Limb (tissue), 2 donors: Measurements from ENCODE around the gene PRKRIP1.
"Not testable (repeated sequence)": the region's sequence is repeated elsewhere in the genome, so short reads cannot be mapped to it uniquely, and the experiment has no call there.

Source experiments
- DNase-seq, 2 donors: peaks; one replicate each; pipeline ENCODE4 v3.0.0-alpha.2; 2016; ENCODE audit errors: extremely low spot score in 2 of 2

Gene PRKRIP1

DNA sequence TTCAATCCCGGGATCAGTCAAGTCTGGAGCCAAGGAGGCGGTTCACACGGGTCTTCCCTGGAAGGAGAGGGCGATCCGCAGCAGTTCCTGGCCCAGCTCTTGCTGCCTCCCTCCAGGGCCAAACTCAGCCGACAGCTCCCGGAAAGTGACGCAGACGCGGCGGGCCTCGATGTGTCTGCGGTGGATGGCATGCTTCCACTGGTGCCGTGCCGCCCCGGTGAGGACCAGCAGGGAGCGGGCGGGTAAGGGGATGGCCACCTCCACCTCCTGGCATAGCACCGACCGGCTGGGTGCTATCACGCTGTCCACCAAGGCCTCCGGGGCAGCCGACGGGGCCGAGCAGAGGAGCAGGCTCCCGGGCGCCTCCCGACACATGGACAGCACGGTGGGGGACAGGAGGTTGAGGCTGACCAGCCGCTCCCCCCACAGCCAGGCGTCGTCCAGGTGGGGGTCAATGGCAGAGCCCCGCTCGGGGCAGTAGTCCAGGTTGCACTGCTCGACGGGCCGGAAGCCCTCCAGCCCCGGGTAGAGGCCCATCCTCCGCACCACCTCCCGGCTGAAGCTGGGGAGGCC is 61.3 kb downstream of the PRKRIP1 start:
- DNase-seq = no peak

DNA sequence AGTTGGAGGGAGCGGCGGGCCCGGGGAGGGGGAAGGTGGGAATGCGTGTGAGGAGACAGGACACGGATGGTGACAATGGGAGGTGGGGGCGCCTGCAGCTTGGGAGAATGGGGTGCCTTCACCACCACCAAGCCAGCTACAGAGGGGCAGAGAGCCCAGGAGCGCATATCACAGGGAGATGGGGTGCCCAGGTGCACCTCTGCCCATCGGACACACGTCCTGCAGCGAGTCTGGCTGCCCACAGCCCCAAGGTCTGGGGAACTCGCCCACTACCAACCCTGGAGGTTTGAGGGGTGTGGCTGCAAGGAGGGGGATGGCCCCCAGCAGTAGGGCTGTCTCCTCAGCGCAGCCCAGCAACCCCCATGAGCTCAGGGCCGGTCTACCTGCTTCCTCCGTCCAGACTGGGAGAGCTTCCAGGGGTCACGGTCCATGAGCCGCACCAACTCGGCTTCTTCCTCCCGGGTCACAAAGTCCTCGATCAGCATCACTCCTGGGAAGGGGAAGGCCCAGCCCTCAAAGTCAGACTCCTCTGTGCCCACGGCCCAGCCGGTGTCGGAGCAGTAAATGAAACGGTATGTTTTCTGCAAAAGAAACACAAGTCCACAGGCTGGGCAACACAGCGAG is 63.2 kb downstream of the PRKRIP1 start:
- no peak for DNase-seq

DNA sequence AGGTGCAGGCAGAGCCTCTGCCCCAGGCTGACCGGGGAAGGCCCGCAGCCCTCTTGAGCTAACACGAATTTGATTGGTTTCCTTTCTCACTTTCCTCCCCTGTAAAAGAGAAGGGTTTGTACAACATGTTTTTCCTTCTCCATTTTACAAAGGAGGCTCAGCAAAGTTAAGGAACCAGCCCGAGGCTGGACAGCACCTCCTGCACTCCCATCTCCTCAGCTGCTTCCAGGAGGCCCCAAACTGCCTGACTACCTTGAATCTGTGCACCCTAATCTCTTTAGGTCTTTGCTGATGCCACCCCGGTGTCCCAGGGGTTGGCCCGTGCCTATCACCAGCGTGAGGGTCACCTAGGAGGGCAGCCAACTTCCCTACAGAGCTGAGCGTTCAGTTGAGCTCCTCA is 64.3 kb downstream of the PRKRIP1 start:
- no peak for DNase-seq

DNA sequence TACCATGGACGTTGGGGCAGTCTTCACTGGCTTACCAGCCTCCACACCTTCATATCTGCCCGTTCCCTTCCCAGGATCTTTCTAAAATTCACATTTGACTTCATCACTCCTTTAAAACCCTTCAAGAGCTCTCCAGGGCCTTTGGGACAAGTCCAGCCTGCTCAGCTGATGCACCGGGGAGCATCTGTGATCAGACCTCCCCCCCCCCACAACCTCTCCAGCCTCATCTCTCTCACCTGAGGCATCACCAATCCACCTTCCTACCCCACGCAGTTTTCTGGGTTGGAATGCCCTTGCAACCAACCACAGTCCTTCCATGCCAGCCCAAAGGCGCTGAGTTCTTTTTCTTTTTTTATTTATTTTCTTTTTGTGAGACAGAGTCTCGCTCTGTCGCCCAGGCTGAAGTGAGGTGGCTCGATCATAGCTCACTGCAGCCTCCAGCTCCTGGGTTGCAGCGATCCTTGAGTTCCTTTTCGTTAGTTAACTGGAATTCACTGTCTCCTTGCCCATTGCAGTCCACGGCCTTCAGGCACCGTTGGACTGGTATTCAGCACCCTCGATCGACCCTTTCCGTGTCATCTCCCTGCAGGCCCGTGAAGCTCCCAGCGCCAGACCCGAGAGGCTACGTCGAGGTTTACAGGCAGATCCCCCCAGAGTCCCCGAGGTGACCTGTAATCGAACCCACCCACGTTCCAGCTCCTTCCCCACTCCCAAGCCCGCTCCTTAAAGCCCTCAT is 67.8 kb downstream of the PRKRIP1 start:
- DNase-seq = no peak

DNA sequence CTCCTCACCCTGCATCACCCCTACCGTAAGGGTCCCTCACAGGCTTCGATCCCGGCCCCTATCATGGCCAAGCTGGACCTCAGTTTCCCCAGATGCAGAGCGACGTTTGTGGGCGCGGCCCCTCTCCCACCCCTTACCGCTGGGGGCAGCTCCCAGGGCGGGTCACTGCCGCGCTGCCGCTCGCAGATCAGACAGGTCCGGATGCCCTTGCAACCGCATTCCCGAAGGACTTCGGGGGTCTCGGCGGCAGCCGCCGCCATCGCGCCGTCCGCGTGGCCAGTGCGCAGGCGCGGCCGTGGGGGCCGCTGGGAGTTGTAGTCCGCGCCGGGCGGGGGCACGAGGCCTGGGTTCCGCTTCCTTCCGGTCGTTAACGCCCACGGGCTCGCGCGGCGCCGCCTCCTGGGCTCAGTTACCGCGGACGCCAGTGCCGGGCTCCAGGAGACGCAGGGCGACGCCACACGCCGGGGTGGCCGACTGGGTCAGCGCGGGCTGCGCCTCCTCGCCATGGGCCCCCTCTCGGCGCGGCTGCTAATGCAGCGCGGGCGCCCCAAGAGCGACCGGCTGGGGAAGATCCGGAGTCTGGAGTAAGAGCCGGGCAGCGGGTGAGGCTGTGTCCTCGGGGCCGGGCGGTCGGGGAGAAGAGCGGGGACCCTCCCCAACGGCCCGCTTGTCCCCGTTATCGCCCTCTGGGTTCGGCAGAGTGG is 68.6 kb downstream of the PRKRIP1 start, which contains the start of the genes ALKBH4 and LRWD1:
Gene ALKBH4 (minus strand): TSS at position 287 of the 704 bp plus-strand sequence. CDS start 27 bp downstream, at position 260.
Gene LRWD1 (plus strand): TSS at position 408 of the 704 bp plus-strand sequence. CDS start 97 bp downstream, at position 505.
- DNase-seq = peak; percentile 92 to 97

DNA sequence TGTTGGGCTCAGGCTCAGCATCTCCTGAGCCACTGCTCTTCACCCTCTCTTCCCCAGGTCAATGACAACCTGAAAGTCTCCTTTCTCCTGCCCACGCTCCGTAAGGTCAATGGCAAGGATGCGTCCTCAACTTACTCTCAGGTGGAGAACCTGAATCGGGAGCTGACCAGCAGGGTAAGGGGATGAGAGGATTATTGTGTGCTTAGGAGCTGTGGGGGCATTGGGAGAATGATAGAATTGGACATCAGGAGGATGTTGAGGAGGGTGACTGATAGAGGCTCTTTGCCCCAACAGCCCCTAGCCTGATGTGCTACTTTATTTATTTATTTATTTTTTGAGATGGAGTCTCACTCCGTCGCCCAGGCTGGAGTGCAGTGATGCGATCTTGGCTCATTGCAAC is 69.9 kb downstream of the PRKRIP1 start:
- DNase-seq = no peak

DNA sequence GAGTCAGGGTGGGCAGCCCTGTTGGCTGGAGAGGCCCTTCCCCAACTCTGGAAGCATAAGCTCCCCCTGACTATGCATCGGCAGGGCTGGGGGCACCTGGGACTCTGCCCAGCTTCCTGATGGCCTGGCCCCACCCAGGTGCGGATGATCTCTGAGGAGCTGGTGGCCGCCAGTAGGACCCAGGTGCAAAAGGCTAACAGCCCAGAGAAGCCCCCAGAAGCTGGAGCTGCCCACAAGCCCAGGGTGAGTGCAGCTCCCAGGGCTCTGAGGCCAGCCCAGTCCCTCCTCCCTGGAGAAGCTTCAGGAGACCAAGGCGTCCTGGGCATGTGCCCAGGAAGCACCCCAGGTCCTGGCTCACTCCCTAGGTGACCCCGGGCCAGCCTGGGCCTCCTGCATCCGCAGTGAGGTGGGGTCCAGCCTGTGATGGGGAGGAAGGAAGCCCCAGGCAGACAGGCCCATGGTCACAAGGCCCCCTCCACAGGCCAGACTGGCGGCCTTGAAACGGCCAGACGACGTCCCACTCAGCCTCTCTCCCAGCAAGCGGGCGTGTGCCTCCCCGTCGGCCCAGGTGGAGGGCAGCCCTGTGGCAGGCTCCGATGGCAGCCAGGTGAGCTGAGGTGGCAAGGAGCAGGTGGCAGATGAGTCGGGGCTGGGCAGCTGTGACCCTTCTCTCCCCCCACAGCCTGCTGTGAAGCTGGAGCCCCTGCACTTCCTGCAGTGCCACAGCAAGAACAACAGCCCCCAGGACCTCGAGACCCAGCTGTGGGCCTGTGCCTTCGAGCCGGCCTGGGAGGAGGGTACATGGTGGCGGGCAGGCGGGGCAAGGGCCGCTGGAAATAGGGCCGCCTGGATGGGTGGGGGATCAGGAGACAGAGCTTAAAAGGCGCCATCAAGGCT is 71.7 kb downstream of the PRKRIP1 start:
- no peak for DNase-seq

DNA sequence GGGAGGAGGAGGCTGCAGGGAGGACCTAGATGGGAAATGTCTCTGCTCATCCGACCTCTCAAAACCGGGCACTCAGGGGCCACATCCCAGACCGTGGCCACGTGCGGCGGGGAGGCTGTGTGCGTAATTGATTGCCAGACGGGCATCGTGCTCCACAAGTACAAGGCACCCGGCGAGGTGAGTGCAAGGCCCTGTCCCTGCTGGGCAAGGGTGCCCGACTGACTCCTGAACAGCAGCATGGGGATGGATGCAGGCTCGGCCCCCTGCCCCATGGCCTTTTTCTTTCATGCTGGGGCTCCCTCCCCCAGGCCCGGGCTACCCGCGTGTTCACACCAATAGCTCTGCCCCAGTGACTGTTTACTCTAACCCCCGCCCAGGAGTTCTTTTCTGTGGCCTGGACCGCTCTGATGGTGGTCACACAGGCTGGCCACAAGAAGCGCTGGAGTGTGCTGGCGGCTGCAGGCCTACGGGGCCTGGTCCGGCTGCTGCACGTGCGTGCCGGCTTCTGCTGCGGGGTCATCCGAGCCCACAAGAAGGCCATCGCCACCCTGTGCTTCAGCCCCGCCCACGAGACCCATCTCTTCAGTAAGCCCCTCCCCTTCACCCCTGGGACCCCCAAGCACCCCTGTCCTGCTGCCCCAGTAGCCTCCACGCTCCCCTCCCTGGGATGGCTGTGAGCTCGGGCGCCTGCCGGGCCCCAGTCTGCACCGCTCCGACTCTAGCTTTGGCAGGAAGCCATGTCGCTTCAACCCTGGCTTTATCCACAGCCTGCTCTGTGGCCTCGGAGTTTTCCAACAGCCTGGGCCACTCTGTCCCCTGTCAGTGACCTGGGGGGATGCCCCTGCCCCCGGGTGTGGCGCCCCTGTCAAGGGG is 72.6 kb downstream of the PRKRIP1 start:
- DNase-seq = no peak

DNA sequence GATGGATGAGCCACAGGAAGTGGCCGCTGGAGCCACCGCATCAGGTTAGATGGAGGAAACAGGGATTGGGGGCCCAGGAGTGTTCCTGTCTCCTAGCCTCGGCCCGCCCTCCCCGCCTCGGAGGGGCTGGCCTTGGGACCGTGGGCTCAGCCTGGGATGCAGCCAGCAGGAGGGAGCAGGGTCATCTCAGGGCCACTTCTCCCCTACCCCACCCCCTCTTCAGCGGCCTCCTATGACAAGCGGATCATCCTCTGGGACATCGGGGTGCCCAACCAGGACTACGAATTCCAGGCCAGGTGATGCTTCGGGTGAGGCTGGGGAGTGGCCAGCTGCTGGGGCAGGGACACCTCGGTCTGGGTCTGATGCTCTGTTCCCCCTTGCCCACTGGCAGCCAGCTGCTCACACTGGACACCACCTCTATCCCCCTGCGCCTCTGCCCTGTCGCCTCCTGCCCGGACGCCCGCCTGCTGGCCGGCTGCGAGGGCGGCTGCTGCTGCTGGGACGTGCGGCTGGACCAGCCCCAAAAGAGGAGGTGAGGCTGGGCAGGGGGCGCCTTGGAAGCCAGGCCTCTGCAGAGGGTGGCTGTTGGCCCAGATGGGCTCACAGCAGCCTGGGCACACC is 73.3 kb downstream of the PRKRIP1 start:
- peak in 1 of 2 donors; percentile 26 for DNase-seq

DNA sequence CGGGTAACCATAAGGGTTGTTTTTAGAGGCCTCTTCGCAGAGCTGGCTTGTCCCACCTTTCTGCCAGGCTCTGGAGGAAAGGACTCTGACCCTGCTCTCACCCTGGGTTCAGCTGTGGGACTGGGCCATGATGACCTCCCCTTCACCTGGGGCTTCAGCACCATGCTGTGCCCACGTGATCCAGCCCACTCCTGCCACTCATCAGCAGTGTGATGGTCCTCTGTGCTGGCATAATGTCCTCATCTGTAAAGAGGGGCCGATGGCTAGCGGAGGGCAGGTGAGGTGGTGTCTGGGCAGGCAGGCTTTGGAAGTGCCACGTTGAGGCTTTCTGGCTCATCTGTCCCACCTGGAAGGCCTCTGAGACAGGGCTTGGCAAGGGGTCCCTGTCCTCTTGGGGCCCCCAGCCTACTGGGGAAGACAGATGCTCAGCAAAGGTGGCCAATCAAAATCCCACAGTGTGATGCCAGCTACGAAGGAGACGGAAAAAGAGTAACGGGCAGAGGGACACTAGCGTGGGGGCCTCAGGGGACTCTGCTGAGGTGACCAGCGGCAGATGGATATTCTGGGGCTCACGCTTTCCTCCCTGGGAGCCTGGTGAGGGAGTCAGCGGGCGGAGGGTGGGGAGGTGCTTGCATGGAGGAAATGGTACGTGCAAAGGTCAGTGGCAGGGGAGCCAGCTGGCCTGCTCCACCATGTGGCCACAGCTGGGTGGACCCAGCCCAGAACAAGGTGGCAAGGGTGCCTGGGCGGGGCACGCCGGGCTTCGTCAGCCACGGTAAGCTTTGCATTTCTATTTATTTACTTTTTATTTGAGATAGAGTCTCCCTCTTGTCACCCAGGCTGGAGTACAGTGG is 74.0 kb downstream of the PRKRIP1 start:
- peak in 1 of 2 donors; percentile 23 for DNase-seq

DNA sequence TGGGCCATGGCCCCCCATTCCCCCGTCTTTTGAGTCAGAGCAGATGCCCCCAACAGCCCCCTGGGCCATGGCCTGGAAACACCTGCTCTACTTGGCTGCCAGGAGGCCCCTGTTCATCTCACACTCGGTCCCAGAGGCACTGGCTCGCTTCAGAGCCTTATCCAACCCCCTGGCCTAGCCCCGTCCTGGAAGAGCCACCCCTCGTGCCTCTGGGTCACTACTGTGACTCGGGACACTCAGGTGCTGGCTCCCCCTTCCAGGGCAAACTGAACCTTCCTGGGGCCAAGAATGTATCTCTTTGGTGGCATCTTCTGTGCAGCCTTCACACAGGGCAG is 75.6 kb downstream of the PRKRIP1 start:
- DNase-seq = no peak

DNA sequence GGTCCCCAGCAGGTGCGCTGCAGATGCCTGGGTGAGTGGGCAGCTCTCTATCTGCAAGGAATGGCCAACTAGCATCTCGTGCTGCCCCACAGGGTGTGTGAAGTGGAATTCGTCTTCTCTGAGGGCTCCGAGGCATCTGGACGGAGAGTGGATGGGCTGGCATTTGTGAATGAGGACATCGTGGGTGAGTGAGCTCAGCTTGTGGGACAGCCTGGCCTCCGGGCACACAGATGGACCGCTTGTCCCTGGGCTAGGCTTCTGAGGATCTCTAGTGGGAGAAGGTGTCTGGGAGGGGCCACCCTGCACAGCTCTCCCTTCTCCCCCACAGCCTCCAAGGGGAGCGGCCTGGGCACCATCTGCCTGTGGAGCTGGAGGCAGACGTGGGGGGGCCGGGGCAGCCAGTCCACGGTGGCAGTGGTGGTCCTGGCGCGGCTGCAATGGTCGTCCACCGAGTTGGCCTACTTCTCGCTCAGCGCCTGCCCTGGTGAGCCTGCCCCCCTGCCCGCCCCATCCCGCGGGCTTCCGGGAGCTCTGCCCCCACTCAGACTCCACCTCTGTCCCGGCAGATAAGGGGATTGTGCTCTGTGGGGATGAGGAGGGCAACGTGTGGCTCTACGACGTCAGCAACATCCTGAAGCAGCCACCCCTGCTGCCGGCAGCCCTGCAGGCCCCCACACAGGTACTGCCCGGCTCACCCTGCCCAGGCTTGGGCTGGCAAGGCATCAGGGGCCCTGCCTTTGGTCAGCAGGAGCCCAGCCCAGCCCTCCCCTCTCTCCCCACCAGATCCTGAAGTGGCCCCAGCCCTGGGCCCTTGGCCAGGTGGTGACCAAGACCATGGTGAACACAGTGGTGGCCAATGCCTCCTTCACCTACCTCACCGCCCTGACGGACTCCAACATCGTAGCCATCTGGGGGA is 76.2 kb downstream of the PRKRIP1 start:
- DNase-seq = peak in 1 of 2 donors; percentile 24

DNA sequence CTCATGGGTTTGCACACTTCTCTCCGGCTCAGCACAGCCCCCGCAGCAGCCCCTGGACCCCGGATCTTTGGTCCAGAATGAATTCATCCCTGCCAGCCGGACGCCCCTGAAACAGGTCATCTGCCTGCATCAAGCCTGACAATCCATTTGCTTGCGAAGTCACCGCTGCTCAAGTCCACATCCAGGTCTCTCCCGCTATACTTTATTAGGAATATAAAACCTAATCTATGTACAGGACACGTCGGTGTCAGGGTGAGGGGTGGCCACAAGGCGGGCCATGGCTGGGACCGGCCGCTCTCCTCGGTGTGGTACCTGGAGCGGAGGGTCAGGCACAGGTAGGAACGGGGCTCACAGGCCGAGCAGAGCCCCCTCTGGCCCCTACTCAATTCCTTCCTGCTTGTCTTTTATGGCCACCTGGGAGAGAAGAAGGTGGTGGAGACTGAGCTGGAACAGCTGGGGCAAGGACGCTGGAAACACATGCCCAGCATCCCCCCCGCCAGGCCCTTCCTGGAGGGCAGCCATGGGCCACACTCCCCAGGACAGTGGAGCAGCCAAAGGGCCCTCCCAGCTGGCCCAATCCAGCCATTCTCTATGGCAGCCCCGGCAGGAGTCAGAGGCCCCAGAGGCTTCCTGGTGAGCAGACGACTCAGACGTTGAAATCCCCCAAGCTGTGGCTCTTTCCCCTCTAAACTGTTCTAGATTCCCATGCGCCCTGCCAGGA is 77.3 kb downstream of the PRKRIP1 start:
- DNase-seq = peak in 1 of 2 donors; percentile 29

DNA sequence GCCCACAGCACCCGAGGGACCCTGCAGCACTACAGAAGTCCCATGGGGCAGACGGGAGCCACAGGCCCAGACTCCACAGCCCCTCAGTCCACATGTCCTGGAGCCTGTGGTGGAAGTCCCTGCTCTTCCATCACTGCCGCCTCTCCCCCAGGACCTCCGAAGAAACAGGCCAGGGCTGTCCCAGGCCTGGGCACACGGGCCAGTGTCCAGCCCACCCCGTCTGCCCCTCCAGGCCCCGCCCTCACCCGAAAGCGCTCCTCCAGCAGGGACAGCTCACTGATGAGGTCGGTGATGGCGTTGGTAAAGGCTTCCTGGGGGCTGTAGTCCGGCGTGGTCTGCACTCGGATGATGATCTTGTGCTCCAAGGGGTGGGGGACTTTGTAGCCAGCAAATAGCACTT is 78.0 kb downstream of the PRKRIP1 start:
- DNase-seq = not testable (repeated sequence)

DNA sequence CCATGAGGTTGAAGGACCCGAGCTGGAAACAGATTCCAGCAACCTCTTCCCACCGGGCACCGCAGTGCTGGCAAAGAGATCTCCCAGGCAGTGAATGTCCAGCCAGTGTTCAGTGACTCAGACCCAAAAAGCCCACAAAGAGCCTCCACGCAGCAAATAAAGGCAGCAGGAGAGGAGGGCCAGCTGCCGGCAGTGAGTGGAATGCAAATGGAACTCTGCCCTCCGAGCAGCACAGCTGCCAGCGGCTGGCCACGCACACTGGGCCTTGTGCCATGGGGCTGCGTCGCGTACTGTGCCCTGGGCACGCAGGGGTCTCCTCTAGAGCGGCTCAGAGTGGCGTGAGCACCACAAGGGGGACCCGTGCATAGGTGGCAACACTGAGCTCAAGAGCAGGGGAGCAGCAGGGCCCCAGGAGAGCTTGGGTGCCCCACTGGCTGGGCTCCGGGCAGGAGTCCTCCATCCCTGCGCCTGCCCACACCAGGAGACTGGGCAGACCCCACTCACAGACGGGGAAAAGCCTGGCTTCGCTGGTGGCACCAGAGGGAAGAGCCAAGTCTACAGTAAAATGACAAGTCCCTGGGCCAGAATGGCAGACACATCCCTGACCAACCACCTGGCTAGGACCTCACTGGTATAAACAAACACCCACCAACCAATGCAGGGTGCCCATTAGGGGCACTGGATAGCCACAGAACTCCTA is 78.7 kb downstream of the PRKRIP1 start:
- peak in 1 of 2 donors; percentile 17 for DNase-seq
